Chondrocyte (in vitro differentiated cells): ENCODE data around the gene TMEM218. TPM values are rescaled to one million over a fixed set of nuclear protein-coding genes. Genes with fewer than 3 reads are reported as not detected.

Source experiments
- DNase-seq: peaks from one replicate; pipeline ENCODE4 v3.0.0; 2021; ENCODE audit warnings: mixed read lengths, low spot score
- H3K27ac Mint-ChIP-seq: one replicate; pipeline ENCODE4 v1.8.0; 2021; ENCODE audit warnings: mild to moderate bottlenecking, moderate library complexity, mixed read lengths; ENCODE audit not compliant: unreplicated experiment
- H3K27me3 Mint-ChIP-seq: 2 replicates; pipeline ENCODE4 v1.8.0; 2021; ENCODE audit warnings: low read depth, mixed read lengths
- H3K36me3 Mint-ChIP-seq: 2 replicates; pipeline ENCODE4 v1.8.0; 2021; ENCODE audit warnings: low read depth, mixed read lengths
- H3K4me1 Mint-ChIP-seq: 2 replicates; pipeline ENCODE4 v1.8.0; 2021; ENCODE audit warnings: low read depth, mild to moderate bottlenecking, mixed read lengths
- H3K4me3 Mint-ChIP-seq: one replicate; pipeline ENCODE4 v1.8.0; 2021; ENCODE audit warnings: mild to moderate bottlenecking, moderate library complexity, mixed read lengths; ENCODE audit not compliant: unreplicated experiment
- H3K9me3 Mint-ChIP-seq: 2 replicates; pipeline ENCODE4 v1.8.0; 2021; ENCODE audit warnings: low read depth, mixed read lengths
- total RNA-seq: library from RNA; stranded (reverse); gene quantifications from 3 replicates; pipeline ENCODE4 v1.2.1, GENCODE V29; 2021
- TF ChIP-seq, protein P1 (sequence below): fragments of 200-600 bp; sonication (generic); IDR thresholded peaks from 2 replicates; pipeline ENCODE4 v1.5.0; 2021; ENCODE audit warnings: antibody characterized with exemption, mild to moderate bottlenecking, moderate library complexity

TMEM218 gene
- total RNA-seq, 1 donor from 2014 or later: 12.0 TPM

DNA sequence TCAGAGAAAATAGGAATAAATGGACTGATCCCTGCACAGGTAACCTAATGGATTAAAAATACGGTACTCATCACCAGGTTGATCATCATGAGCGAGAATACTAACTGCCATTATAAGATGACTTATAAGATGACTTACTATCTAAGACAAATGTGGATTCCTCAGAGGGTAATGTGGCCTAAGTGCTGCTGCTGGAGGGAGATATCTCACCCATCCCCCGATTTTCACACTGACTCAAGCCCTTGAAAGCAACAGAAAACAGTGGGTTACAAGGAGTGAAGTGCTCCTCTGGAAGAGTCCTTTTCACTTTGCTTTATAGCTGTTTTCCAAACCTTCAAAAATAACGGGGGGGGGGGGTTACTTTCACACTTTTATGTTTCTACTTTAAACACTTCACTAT, 920 bp downstream of the TMEM218 start:
- H3K9me3 Mint-ChIP-seq: peaks cover 9% of the 10 kb centered on the region
- TF ChIP-seq, protein P1, sequence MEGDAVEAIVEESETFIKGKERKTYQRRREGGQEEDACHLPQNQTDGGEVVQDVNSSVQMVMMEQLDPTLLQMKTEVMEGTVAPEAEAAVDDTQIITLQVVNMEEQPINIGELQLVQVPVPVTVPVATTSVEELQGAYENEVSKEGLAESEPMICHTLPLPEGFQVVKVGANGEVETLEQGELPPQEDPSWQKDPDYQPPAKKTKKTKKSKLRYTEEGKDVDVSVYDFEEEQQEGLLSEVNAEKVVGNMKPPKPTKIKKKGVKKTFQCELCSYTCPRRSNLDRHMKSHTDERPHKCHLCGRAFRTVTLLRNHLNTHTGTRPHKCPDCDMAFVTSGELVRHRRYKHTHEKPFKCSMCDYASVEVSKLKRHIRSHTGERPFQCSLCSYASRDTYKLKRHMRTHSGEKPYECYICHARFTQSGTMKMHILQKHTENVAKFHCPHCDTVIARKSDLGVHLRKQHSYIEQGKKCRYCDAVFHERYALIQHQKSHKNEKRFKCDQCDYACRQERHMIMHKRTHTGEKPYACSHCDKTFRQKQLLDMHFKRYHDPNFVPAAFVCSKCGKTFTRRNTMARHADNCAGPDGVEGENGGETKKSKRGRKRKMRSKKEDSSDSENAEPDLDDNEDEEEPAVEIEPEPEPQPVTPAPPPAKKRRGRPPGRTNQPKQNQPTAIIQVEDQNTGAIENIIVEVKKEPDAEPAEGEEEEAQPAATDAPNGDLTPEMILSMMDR: no peak
- peaks cover 4% of the 10 kb centered on the region for H3K36me3 Mint-ChIP-seq
- no peaks in the 10 kb centered on the region for H3K27me3 Mint-ChIP-seq
- H3K27ac Mint-ChIP-seq: no peak overlapping the region
- H3K4me1 Mint-ChIP-seq: peaks cover 22% of the 10 kb centered on the region
- DNase-seq: no peak
- peak overlapping the region; percentile 99 for H3K4me3 Mint-ChIP-seq

DNA sequence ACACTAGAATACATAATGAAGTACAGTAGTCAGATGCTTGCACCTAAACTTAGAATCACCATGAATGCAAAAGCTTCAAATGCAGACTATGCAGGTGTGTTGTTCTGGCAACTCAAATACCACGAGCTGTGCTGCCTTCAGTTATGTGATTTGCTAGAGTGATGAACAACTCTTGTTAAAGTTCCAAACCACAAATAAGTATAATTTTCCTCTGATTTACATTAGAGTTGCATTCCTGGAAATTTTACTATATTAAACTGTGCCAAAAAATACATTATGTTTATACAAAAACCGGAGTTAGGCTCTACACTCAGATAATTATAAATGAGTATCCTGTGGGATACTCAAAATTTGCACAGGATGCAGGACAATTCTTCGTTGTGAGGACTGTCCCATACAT, 3.0 kb downstream of the TMEM218 start:
- Mint-ChIP-seq H3K27me3 (no peaks in the 10 kb centered on the region), H3K27ac (no peak overlapping the region), H3K9me3 (peaks cover 4% of the 10 kb centered on the region), H3K4me3 (no peak overlapping the region), H3K4me1 (peaks cover 22% of the 10 kb centered on the region), H3K36me3 (peaks cover 2% of the 10 kb centered on the region)
- TF ChIP-seq, protein P1: no peak
- DNase-seq: no peak

DNA sequence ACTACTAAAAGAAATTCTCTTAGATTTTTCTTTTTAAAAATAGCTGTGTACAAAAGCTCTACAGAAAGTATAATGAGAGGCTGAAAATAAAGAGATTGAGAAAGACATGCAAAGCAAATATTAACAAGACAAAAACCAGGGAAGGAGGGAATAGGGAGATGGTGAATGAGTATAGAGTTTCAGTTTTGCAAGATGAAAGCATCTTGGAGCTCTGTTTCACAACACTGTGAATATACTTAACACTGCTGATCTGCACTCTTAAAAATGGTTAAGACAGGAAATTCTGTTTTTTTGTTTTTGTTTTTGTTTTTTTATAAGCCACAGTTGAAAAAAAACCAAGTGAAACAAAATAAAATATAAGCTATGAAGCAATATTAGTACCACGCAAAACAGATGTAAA, 5.5 kb downstream of the TMEM218 start:
- Mint-ChIP-seq H3K9me3 (no peaks in the 10 kb centered on the region), H3K27me3 (no peaks in the 10 kb centered on the region), H3K36me3 (peaks cover 2% of the 10 kb centered on the region), H3K4me1 (peaks cover 12% of the 10 kb centered on the region), H3K27ac (no peak overlapping the region), H3K4me3 (no peak overlapping the region)
- no peak for DNase-seq
- TF ChIP-seq, protein P1: no peak

DNA sequence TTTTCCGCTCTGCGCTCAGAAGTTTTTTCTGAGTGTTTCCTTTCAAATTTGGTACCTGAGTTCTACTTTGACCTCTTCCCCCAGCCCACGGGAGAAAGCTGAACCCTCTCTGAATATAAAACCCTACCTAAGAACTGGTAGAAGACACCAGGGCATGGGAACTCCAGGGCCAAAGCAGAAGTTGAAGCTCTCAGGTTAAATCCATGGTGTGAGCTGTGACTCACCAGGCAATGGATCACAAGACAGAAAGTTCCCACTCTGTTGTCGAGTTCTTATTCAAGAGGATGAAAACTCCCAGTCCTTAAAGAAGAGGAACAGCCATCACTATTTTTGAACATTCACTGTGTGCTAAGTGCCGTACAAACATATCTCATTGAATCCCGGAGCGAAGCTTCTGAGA, 8.9 kb downstream of the TMEM218 start:
- no peak for DNase-seq
- TF ChIP-seq, protein P1: no peak
- H3K4me3 Mint-ChIP-seq: no peak overlapping the region
- no peak overlapping the region for H3K27ac Mint-ChIP-seq
- H3K9me3 Mint-ChIP-seq: no peaks in the 10 kb centered on the region
- H3K4me1 Mint-ChIP-seq: no peaks in the 10 kb centered on the region
- H3K27me3 Mint-ChIP-seq: no peaks in the 10 kb centered on the region
- peaks cover 15% of the 10 kb centered on the region for H3K36me3 Mint-ChIP-seq

DNA sequence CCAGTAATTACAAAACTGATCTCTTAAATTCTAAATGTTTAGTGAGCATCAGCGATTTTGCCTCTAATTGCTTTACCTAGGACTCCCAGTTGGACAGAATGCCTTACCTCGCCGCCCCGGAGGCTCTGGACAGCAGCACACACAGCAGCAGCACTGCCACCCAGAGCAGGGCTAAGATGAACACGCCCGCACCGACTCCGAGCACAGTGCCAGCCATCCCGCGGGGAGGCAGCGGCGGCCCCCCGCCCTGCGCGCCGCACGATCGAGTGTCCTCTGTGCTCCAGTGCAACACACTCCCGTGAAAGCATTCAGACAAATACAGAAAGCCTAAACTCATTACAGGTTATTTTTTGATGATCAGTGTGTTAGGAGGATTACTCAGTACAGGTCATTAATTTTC, 9.4 kb downstream of the TMEM218 start:
- Mint-ChIP-seq H3K4me1 (no peaks in the 10 kb centered on the region), H3K9me3 (no peaks in the 10 kb centered on the region), H3K36me3 (peaks cover 16% of the 10 kb centered on the region), H3K4me3 (no peak overlapping the region), H3K27me3 (no peaks in the 10 kb centered on the region), H3K27ac (no peak overlapping the region)
- DNase-seq: peak; percentile 80
- TF ChIP-seq, protein P1: no peak
